Measurements from ENCODE around the gene NNT. TPM values are rescaled to one million over a fixed set of nuclear protein-coding genes. Genes with fewer than 3 reads are reported as not detected.

The NNT gene
- total RNA-seq, 3 donors from 2014 or later (not counting 1 experiment from before 2014, with no cell fraction given), result 57.0 to 66.1 (median 64.6) TPM

DNA sequence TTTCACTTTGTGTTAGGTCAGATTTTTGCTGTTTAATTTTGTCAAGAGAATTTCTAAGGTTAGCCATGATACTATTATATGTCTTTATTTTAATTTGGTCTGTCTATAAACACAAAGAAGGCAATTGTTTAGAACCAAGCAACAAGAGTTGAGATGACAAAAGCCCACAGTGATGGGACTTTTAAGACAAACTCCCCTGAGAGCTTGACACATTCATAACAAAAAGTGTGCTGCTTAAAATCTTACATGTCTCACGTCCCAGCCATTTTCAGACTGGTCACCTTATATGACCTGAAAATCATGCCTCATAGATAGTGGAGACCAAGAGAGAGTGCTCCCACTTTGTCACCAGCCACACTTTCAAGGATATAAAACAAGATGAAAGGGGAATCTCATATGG lies 21.6 kb upstream of the NNT start:
- intact Hi-C loops (cut with micrococcal nuclease), result no loop called here
- Mint-ChIP-seq H3K36me3 (no peaks in the 10 kb centered on the region), H3K4me3 (no peak overlapping the region), H3K27me3 (ENCODE audit: low read depth in 2 of 2) (no peaks in the 10 kb centered on the region), H3K4me1 (peaks cover 0 to 2% of the 10 kb centered on the region in 2 donors), H3K27ac (peak overlapping the region in 1 of 2 donors; percentile 1), H3K9me3 (no peaks in the 10 kb centered on the region)
- TF ChIP-seq, protein P1, sequence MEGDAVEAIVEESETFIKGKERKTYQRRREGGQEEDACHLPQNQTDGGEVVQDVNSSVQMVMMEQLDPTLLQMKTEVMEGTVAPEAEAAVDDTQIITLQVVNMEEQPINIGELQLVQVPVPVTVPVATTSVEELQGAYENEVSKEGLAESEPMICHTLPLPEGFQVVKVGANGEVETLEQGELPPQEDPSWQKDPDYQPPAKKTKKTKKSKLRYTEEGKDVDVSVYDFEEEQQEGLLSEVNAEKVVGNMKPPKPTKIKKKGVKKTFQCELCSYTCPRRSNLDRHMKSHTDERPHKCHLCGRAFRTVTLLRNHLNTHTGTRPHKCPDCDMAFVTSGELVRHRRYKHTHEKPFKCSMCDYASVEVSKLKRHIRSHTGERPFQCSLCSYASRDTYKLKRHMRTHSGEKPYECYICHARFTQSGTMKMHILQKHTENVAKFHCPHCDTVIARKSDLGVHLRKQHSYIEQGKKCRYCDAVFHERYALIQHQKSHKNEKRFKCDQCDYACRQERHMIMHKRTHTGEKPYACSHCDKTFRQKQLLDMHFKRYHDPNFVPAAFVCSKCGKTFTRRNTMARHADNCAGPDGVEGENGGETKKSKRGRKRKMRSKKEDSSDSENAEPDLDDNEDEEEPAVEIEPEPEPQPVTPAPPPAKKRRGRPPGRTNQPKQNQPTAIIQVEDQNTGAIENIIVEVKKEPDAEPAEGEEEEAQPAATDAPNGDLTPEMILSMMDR (IDR thresholded peaks at IDR 0.05), result no peak
- Histone ChIP-seq H3K4me3 (ENCODE audit: low read length) (no peak overlapping the region), H3K36me3 (ENCODE audit: control insufficient read depth, insufficient read depth, low read length) (no peaks in the 10 kb centered on the region), H3K27me3 (ENCODE audit: control insufficient read depth, insufficient read depth, low read length) (no peaks in the 10 kb centered on the region), H3K9me3 (ENCODE audit: control insufficient read depth, insufficient read depth, low read length) (no peaks in the 10 kb centered on the region), H3K4me1 (ENCODE audit: control insufficient read depth, insufficient read depth, low read length) (no peaks in the 10 kb centered on the region), H3K27ac (ENCODE audit: low read length) (no peak overlapping the region)
- 92% methylated on average over 1 of the region's 1 CpG for WGBS (ENCODE audit: insufficient coverage)
- DNase-seq, result no peak
- no peak for ATAC-seq

DNA sequence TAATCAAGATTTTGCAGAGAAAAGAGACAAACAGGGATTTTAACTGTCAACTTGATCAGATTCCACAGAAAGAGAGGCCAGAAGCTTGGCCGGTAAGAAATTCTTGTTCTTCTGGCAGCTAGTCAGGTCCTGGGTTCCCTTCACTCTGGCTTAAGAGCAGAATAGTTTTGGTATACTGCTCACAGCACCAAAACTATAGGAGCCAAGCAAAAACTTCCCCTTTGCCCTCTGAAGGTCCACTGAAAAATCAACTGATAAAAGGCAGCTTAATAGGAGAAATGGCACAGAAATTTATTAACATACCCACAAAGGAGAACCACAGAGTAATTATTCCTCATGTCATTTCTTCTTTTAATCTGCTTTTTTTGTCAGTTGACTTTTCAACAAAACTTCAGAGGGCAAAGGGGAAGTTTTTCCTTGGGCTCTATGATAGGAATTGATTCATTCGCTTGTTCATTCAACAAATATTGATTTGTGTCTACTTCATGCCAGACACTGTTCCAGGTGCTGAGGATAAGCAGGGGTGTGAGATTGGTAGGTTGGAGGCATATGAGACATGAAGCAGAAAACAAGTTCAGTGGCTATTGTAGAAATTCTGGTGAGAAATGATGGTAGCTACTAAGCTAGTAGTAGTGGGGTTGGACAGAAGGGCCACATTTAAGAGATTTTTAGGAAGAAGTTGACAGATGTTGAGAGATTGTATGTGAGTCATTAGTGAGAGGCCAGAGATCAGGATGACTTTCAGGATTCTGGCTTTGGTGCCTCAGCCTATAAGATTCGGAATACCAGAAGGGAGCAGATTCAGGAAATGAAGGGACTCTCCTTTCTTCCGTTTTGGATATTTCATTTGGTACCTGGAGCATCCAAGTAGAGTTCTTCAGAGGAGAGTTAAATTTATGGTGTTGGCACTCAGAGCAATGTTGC lies 20.6 kb upstream of the NNT start:
- no peaks in the 10 kb centered on the region for H3K36me3 ChIP-seq (ENCODE audit: control insufficient read depth, insufficient read depth, low read length)
- intact Hi-C loops (cut with micrococcal nuclease), result no loop called here

DNA sequence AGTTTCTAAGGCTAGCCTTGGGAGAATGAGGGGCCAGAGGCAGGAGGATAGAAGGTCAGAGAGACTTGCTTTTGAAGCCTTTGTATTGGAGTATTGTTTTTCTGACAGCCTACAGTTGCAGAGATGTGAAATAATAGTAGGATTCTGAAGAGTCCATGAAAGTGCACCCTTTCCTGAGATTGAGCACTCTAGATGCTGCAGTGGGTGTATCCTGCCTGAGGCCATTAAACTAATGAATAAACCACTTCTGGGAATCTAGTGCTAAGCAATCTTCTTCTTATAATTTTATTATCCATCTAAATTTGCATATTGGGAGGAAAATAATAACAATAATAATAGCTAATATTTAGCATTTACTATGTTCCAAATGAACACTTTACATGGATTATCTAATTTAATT lies 19.3 kb upstream of the NNT start:
- Histone ChIP-seq H3K4me1 (ENCODE audit: control insufficient read depth, insufficient read depth, low read length) (no peaks in the 10 kb centered on the region), H3K4me3 (ENCODE audit: low read length) (no peak overlapping the region), H3K27ac (ENCODE audit: low read length) (no peak overlapping the region), H3K27me3 (ENCODE audit: control insufficient read depth, insufficient read depth, low read length) (no peaks in the 10 kb centered on the region), H3K36me3 (ENCODE audit: control insufficient read depth, insufficient read depth, low read length) (no peaks in the 10 kb centered on the region), H3K9me3 (ENCODE audit: control insufficient read depth, insufficient read depth, low read length) (no peaks in the 10 kb centered on the region)
- H3K27ac Mint-ChIP-seq, result no peak overlapping the region
- no peaks in the 10 kb centered on the region for H3K36me3 Mint-ChIP-seq
- DNase-seq, result no peak
- intact Hi-C loops (cut with micrococcal nuclease), result no loop called here
- no peak overlapping the region for H3K4me3 Mint-ChIP-seq
- TF ChIP-seq, protein P1 (IDR thresholded peaks at IDR 0.05), result no peak
- H3K4me1 Mint-ChIP-seq, result no peaks in the 10 kb centered on the region
- H3K27me3 Mint-ChIP-seq (ENCODE audit: low read depth in 2 of 2), result no peaks in the 10 kb centered on the region
- no peaks in the 10 kb centered on the region for H3K9me3 Mint-ChIP-seq
- ATAC-seq, result no peak

More for the DNA sequence above, 20.6 kb upstream of the NNT start:
- Mint-ChIP-seq H3K9me3 (no peaks in the 10 kb centered on the region), H3K36me3 (no peaks in the 10 kb centered on the region), H3K27me3 (ENCODE audit: low read depth in 2 of 2) (no peaks in the 10 kb centered on the region), H3K27ac (peak overlapping the region in 1 of 2 donors; percentile 1), H3K4me1 (no peaks in the 10 kb centered on the region), H3K4me3 (no peak overlapping the region)
- Histone ChIP-seq H3K27ac (ENCODE audit: low read length) (no peak overlapping the region), H3K4me3 (ENCODE audit: low read length) (no peak overlapping the region), H3K27me3 (ENCODE audit: control insufficient read depth, insufficient read depth, low read length) (no peaks in the 10 kb centered on the region), H3K9me3 (ENCODE audit: control insufficient read depth, insufficient read depth, low read length) (no peaks in the 10 kb centered on the region), H3K4me1 (ENCODE audit: control insufficient read depth, insufficient read depth, low read length) (no peaks in the 10 kb centered on the region)
- no peak for DNase-seq
- ATAC-seq, result no peak
- WGBS (ENCODE audit: insufficient coverage), result 92% methylated on average over 4 of the region's 4 CpGs
- TF ChIP-seq, protein P1 (IDR thresholded peaks at IDR 0.05), result no peak
